Type B pancreatic cell (in vitro differentiated cells): Measurements from ENCODE around the gene LTBP1. TPM values are rescaled to one million over a fixed set of nuclear protein-coding genes. Genes with fewer than 3 reads are reported as not detected.

Source experiments
- DNase-seq: peaks from one replicate; pipeline ENCODE4 v3.0.0; 2021; ENCODE audit warnings: mixed read lengths; ENCODE audit not compliant: unreplicated experiment; ENCODE audit errors: extremely low spot score
- H3K27ac Mint-ChIP-seq: 2 replicates; pipeline ENCODE4 v1.8.0; 2021; ENCODE audit warnings: mild to moderate bottlenecking, mixed read lengths
- H3K27me3 Mint-ChIP-seq: 2 replicates; pipeline ENCODE4 v1.8.0; 2021; ENCODE audit warnings: mixed read lengths
- H3K36me3 Mint-ChIP-seq: 2 replicates; pipeline ENCODE4 v1.8.0; 2021; ENCODE audit warnings: mixed read lengths
- H3K4me1 Mint-ChIP-seq: one replicate; pipeline ENCODE4 v1.8.0; 2021; ENCODE audit warnings: mixed read lengths; ENCODE audit not compliant: unreplicated experiment
- H3K4me3 Mint-ChIP-seq: 2 replicates; pipeline ENCODE4 v1.8.0; 2021; ENCODE audit warnings: mild to moderate bottlenecking, mixed read lengths
- H3K9me3 Mint-ChIP-seq: 2 replicates; pipeline ENCODE4 v1.8.0; 2021; ENCODE audit warnings: mixed read lengths
- CTCF ChIP-seq: fragments of 200-600 bp; sonication (generic); conservative IDR thresholded peaks from 2 replicates; pipeline ENCODE4 v1.5.0; 2021; ENCODE audit warnings: antibody characterized with exemption, mild to moderate bottlenecking
- total RNA-seq: library from RNA; stranded (reverse); gene quantifications from 2 replicates; pipeline ENCODE4 v1.2.1, GENCODE V29; 2021; ENCODE audit warnings: low replicate concordance

The LTBP1 gene
- total RNA-seq, 1 donor from 2014 or later, result 53.3 TPM

- no peak for TF ChIP-seq CTCF
- H3K27ac Mint-ChIP-seq, result no peak overlapping the region
- peaks cover 7% of the 10 kb centered on the region for H3K4me1 Mint-ChIP-seq
- H3K27me3 Mint-ChIP-seq, result no peaks in the 10 kb centered on the region
- H3K36me3 Mint-ChIP-seq, result peaks cover 4% of the 10 kb centered on the region
- no peaks in the 10 kb centered on the region for H3K9me3 Mint-ChIP-seq
- DNase-seq, result no peak
- no peak overlapping the region for H3K4me3 Mint-ChIP-seq
Observed at GRCh38 chr2:33268246-33268831, 321.6 kb downstream of the LTBP1 start.

DNA sequence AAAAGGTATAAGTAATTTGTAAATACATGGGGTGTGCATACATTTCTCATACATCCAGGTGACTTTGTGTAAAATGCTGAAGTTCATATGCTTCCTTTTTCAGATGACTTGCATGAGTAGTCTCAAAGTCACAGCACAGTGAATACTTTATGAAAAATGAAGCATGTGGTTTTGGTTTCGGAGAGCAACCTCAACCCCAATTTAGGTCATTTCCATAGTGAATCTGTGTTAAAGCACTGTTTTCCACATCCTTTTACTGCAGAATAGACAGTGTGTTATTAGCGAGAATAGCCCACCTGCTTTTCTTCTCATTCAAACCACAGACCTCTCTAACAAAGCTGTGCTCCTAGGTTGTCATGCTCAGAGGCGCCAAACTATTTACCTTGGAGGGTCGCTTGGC lies 325.2 kb downstream of the LTBP1 start:
- H3K36me3 Mint-ChIP-seq, result peaks cover 22% of the 10 kb centered on the region
- no peaks in the 10 kb centered on the region for H3K27me3 Mint-ChIP-seq
- no peak overlapping the region for H3K4me3 Mint-ChIP-seq
- no peaks in the 10 kb centered on the region for H3K9me3 Mint-ChIP-seq
- H3K4me1 Mint-ChIP-seq, result peaks cover 15% of the 10 kb centered on the region
- no peak for DNase-seq
- H3K27ac Mint-ChIP-seq, result no peak overlapping the region
- TF ChIP-seq CTCF, result no peak

- TF ChIP-seq CTCF, result no peak
- no peak overlapping the region for H3K4me3 Mint-ChIP-seq
- DNase-seq, result no peak
- H3K27ac Mint-ChIP-seq, result no peak overlapping the region
- H3K36me3 Mint-ChIP-seq, result peaks cover 25% of the 10 kb centered on the region
- H3K9me3 Mint-ChIP-seq, result no peaks in the 10 kb centered on the region
- H3K27me3 Mint-ChIP-seq, result no peaks in the 10 kb centered on the region
- peaks cover 17% of the 10 kb centered on the region for H3K4me1 Mint-ChIP-seq
Observed at GRCh38 chr2:33273479-33273878, 326.7 kb downstream of the LTBP1 start.

DNA sequence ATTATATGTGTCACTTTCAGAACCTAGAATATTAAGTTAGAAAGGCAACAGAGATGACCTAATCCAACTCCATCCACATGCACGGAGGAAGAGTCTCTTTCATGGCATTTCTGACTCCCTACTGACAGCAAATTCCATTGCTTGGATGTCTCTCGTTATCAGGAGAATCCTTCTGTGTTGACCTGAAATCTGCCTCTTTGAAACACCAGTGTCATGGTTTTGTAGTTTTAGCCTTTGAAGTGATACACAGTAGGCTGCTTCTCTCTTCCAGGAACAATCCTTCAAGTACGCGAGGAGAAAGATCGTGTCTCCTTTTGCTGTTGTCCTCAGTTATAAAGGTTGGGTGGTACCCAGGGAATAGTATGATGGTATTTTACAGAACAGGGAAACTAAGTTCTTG lies 327.8 kb downstream of the LTBP1 start:
- Mint-ChIP-seq H3K27ac (no peak overlapping the region), H3K4me3 (no peak overlapping the region)

DNA sequence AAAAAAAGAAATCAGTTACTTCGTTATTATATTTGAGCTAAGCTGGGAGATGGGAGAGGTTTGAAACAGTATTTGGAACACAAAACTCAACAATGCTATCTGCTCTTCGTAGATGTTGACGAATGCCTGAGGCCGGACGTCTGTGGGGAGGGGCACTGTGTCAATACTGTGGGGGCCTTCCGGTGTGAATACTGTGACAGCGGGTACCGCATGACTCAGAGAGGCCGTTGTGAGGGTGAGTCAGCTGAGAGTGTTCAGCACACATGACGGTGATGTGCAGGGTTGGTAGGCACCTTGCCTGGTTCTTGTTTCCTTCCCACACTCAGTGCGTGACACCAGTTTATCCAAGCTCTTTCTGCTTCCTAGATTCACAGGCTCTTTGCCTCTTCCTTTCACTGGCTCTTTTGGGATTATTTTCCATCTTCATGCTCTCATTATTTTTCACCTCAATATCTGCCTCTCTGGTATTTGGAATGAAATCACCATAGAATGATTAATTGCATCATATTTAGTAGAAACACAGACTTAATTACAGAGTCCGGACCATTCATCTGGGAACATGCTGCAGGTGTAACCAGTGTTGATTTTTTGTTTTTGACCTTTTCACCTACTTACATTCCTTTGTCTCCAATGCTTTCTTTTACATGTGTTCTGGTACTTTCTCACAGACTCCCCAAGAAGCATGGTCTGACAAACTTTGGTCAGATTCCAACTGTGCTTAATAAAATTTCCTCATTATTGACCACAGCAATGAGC lies 329.1 kb downstream of the LTBP1 start:
- Mint-ChIP-seq H3K9me3 (no peaks in the 10 kb centered on the region), H3K4me1 (peaks cover 13% of the 10 kb centered on the region), H3K4me3 (no peak overlapping the region), H3K27me3 (no peaks in the 10 kb centered on the region), H3K27ac (no peak overlapping the region), H3K36me3 (peaks cover 32% of the 10 kb centered on the region)
- no peak for TF ChIP-seq CTCF
- no peak for DNase-seq

More for the DNA sequence above, 327.8 kb downstream of the LTBP1 start:
- H3K27me3 Mint-ChIP-seq, result no peaks in the 10 kb centered on the region
- H3K4me1 Mint-ChIP-seq, result peaks cover 17% of the 10 kb centered on the region
- no peak for DNase-seq
- no peaks in the 10 kb centered on the region for H3K9me3 Mint-ChIP-seq
- no peak for TF ChIP-seq CTCF
- H3K36me3 Mint-ChIP-seq, result peaks cover 30% of the 10 kb centered on the region
